HCT116 (cell line): ENCODE results near the gene POMT1. TPM values are rescaled to one million over a fixed set of nuclear protein-coding genes. Genes with fewer than 3 reads are reported as not detected.
A peak's percentile ranks its signal among the peaks of the same experiment; 100 is the strongest.

ENCODE experiments used
- ATAC-seq: fragments of 200-7000 bp; cut with Tn5 transposase; 2 replicates; pipeline ENCODE4 v1.9.1; 2020; ENCODE audit warnings: mild to moderate bottlenecking, moderate library complexity
- BruUV-seq: library from RNA; stranded (reverse); fragments of 400-500 nt; replicated peaks from 2 replicates; lab custom pipeline; 2021; lab: Mats Ljungman, UMichigan
- CTCF ChIA-PET: fragments of 300-600 bp; sonication (Branson Sonifier 250); formaldehyde crosslinking; loops from one replicate; lab custom pipeline; 2021; ENCODE audit warnings: antibody characterized with exemption; lab: Charles Lee
- POLR2A ChIA-PET: fragments of 300-600, 350-600 bp; sonication (Branson Sonifier 250); formaldehyde crosslinking; loops from one replicate; lab custom pipeline; 2021; ENCODE audit warnings: antibody characterized with exemption; lab: Charles Lee
- RAD21 ChIA-PET, 2 experiments: fragments of 300-600 bp; sonication (Branson Sonifier 250); formaldehyde crosslinking; loops; one replicate each; lab custom pipeline; 2023; ENCODE audit warnings: low total read pairs in 2 of 2; ENCODE audit not compliant: uncharacterized antibody in 2 of 2, unreplicated experiment in 2 of 2, low non-redundant PET in 1 of 2; lab: Charles Lee
- DNase-seq: peaks from one replicate; pipeline ENCODE4 v3.0.0-alpha.2; 2010; ENCODE audit warnings: low read depth, low spot score
- H2AFZ ChIP-seq: fragments of 200-600 bp; shearing (Covaris generic), sonication (generic); 2 replicates; pipeline ENCODE4 v1.6.1; 2017; ENCODE audit warnings: low read depth, mixed run types, mixed read lengths, antibody characterized with exemption, low read length; ENCODE audit not compliant: poor library complexity, severe bottlenecking
- H3K27ac ChIP-seq: 2 replicates; pipeline ENCODE4 v1.5.1; 2012; ENCODE audit warnings: low read depth, low read length
- H3K27me3 ChIP-seq: fragments of 200-600 bp; sonication (generic); 2 replicates; pipeline ENCODE4 v1.6.1; 2016; ENCODE audit warnings: mixed run types, low read length, mixed read lengths; ENCODE audit not compliant: insufficient read depth
- H3K36me3 ChIP-seq, 2 experiments: fragments of 200-500 bp in 1 of 2; fragments of 200-600 bp in 1 of 2; sonication (Bioruptor generic) in 1 of 2; sonication (generic) in 1 of 2; 2 replicates each; pipeline versions ENCODE4 v1.5.1 to v1.6.1; 2014 to 2016; ENCODE audit warnings: low read length in 2 of 2, inconsistent platforms in 1 of 2, mixed read lengths in 1 of 2, mixed run types in 1 of 2; ENCODE audit not compliant: insufficient read depth in 2 of 2, control insufficient read depth in 1 of 2
- H3K4me1 ChIP-seq, 2 experiments: fragments of 200-600 bp in 1 of 2; sonication (generic) in 1 of 2; 2 replicates each; pipeline versions ENCODE4 v1.5.1 to v1.6.1; 2012 to 2017; ENCODE audit warnings: low read length in 2 of 2, inconsistent platforms in 1 of 2, mild to moderate bottlenecking in 1 of 2, mixed read lengths in 1 of 2, mixed run types in 1 of 2, moderate library complexity in 1 of 2; ENCODE audit not compliant: insufficient read depth in 2 of 2, control insufficient read depth in 1 of 2
- H3K4me2 ChIP-seq: fragments of 200-600 bp; sonication (generic); 2 replicates; pipeline ENCODE4 v1.6.1; 2017; ENCODE audit warnings: mixed run types, low read length, mixed read lengths
- H3K4me3 ChIP-seq, 2 experiments: fragments of 200-600 bp in 1 of 2; sonication (generic) in 1 of 2; replicated peaks in 1 of 2; 2 replicates each; pipeline ENCODE4 v1.5.1; 2011 to 2016; ENCODE audit warnings: low read length in 2 of 2, control low read depth in 1 of 2, low read depth in 1 of 2, mild to moderate bottlenecking in 1 of 2, mixed read lengths in 1 of 2, mixed run types in 1 of 2
- H3K79me2 ChIP-seq: fragments of 200-600 bp; sonication (generic); 2 replicates; pipeline ENCODE4 v1.6.1; 2017; ENCODE audit warnings: mild to moderate bottlenecking, mixed run types, low read length, moderate library complexity, mixed read lengths; ENCODE audit not compliant: insufficient read depth
- H3K9ac ChIP-seq: fragments of 200-600 bp; sonication (generic); 2 replicates; pipeline ENCODE4 v1.6.1; 2016; ENCODE audit warnings: low read length, mixed read lengths
- H3K9me2 ChIP-seq: fragments of 200-600 bp; sonication (generic), shearing (Covaris generic); 2 replicates; pipeline ENCODE4 v1.6.1; 2017; ENCODE audit warnings: mixed run types, mild to moderate bottlenecking, moderate library complexity; ENCODE audit not compliant: insufficient read depth
- H3K9me3 ChIP-seq, 2 experiments: fragments of 200-500 bp in 1 of 2; fragments of 200-600 bp in 1 of 2; sonication (Bioruptor generic) in 1 of 2; sonication (generic) in 1 of 2; 2 replicates each; pipeline ENCODE4 v1.6.1; 2014 to 2017; ENCODE audit warnings: low read length in 2 of 2, mixed read lengths in 2 of 2, inconsistent platforms in 1 of 2, low read depth in 1 of 2, mild to moderate bottlenecking in 1 of 2, mixed run types in 1 of 2, moderate library complexity in 1 of 2; ENCODE audit not compliant: control insufficient read depth in 1 of 2, insufficient read depth in 1 of 2
- H4K20me1 ChIP-seq: fragments of 200-600 bp; sonication (generic), shearing (Covaris generic); 2 replicates; pipeline ENCODE4 v1.6.1; 2017; ENCODE audit warnings: mixed run types, mild to moderate bottlenecking, moderate library complexity; ENCODE audit not compliant: insufficient read depth
- EGR1 ChIP-seq: IDR thresholded peaks from 2 replicates; pipeline ENCODE4 v1.6.1; 2012; ENCODE audit warnings: low read depth
- ELF1 ChIP-seq: IDR thresholded peaks from 2 replicates; pipeline ENCODE4 v1.6.1; 2012; ENCODE audit warnings: low read depth, borderline replicate concordance
- FOSL1 ChIP-seq: IDR thresholded peaks from 2 replicates; pipeline ENCODE4 v1.6.1; 2012; ENCODE audit warnings: low read depth
- RAD21 ChIP-seq: IDR thresholded peaks from 2 replicates; pipeline ENCODE4 v1.6.1; 2012; ENCODE audit warnings: low read depth, mild to moderate bottlenecking
- SIN3A ChIP-seq: IDR thresholded peaks from 2 replicates; pipeline ENCODE4 v1.6.1; 2012; ENCODE audit warnings: low read depth
- intact Hi-C: fragments of 100-400 bp; cut with micrococcal nuclease; formaldehyde crosslinking; loops from 2 replicates; pipeline ENCODE4 v1.10.0; 2022
- total RNA-seq: library from RNA; stranded (reverse); gene quantifications from one replicate; pipeline ENCODE4 v1.2.1, GENCODE V29; 2021; ENCODE audit not compliant: unreplicated experiment
- TF ChIP-seq, protein P1 (sequence below), 3 experiments: fragments of 200-600 bp in 1 of 3; sonication (generic) in 1 of 3; IDR thresholded peaks in 2 of 3; conservative IDR thresholded peaks in 1 of 3; 2 replicates each; pipeline ENCODE4 v1.5.1; 2012 to 2017; ENCODE audit warnings: low read depth in 2 of 3, low read length in 2 of 3, antibody characterized with exemption in 1 of 3, borderline replicate concordance in 1 of 3, control low read depth in 1 of 3, mild to moderate bottlenecking in 1 of 3, mixed read lengths in 1 of 3, mixed run types in 1 of 3, moderate library complexity in 1 of 3; ENCODE audit not compliant: insufficient read depth in 1 of 3
- TF ChIP-seq, protein P2 (sequence below): IDR thresholded peaks from 2 replicates; pipeline ENCODE4 v1.6.1; 2012

POMT1 gene
- total RNA-seq, 1 experiment from 2014 or later, result 21.4 TPM

DNA sequence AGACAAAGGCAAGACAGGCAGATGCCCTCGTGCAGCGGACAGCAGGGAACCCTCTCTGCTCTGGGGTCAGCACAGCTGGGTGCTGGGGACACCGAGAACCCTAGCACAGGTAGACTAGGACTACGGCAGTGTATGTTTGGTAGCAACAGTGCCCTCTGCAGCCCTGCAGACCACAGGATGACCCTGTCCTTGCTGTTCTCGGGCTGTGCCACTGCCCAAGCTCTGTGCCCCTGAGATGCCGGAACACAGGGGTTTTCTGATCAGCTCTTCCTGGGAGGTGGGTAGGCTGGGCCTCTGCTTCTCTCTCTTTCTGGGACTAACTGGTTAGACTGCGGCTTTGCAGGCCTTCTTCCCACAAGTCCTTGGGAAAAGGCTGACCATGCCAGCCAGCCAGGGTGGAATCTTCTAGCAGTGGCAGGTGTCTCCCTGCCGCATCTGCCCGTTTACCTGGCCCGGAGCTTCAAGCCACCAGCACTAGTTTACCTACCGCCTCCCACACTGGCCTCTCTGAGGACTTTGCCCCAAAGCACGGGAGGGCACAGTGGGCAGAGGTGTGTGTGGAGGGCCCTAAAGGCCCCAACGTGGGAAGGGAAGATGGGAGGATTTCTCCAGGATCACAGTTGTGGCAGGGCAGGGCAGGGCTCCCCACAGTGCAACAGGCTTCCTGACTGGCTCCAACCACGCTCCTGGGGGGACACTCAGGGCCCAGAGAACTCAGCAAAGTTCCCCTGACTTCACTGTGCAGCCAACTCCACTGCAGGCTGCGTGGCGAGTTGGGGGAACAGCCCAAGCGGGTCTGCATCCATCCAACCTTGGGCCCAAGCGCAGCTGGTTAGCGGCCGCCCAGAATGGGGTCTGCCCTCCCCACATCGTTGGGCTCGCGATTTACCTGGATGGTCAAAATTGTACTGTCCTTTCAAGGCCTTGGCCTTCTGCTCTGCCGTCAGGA, 27.2 kb downstream of the POMT1 start:
- Histone ChIP-seq H3K9me2 (no peaks in the 10 kb centered on the region), H2AFZ (no peak overlapping the region), H3K4me2 (peak overlapping the region; percentile 90), H3K4me3 (peak overlapping the region; percentile 65 to 75), H3K4me1 (peaks cover 0 to 13% of the 10 kb centered on the region in 2 experiments; a peak in 1 of 4 replicates), H3K9me3 (no peaks in the 10 kb centered on the region), H3K9ac (peak overlapping the region; percentile 68), H3K36me3 (peaks cover 4 to 15% of the 10 kb centered on the region in 2 experiments; a peak in 3 of 4 replicates), H3K27ac (peak overlapping the region; percentile 49), H4K20me1 (no peaks in the 10 kb centered on the region), H3K27me3 (no peaks in the 10 kb centered on the region), H3K79me2 (peaks cover 11% of the 10 kb centered on the region; the same call in 1 of the 2 replicates)
- CTCF ChIA-PET, result no interaction called here
- no peak for ATAC-seq
- no peak for DNase-seq
- TF ChIP-seq RAD21 (no peak; the same call in 1 of the 2 replicates), FOSL1 (no peak), SIN3A (no peak), EGR1 (no peak), ELF1 (no peak)
- TF ChIP-seq, protein P1, sequence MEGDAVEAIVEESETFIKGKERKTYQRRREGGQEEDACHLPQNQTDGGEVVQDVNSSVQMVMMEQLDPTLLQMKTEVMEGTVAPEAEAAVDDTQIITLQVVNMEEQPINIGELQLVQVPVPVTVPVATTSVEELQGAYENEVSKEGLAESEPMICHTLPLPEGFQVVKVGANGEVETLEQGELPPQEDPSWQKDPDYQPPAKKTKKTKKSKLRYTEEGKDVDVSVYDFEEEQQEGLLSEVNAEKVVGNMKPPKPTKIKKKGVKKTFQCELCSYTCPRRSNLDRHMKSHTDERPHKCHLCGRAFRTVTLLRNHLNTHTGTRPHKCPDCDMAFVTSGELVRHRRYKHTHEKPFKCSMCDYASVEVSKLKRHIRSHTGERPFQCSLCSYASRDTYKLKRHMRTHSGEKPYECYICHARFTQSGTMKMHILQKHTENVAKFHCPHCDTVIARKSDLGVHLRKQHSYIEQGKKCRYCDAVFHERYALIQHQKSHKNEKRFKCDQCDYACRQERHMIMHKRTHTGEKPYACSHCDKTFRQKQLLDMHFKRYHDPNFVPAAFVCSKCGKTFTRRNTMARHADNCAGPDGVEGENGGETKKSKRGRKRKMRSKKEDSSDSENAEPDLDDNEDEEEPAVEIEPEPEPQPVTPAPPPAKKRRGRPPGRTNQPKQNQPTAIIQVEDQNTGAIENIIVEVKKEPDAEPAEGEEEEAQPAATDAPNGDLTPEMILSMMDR (IDR thresholded peaks at IDR 0.05 in 2 of 3, conservative IDR thresholded peaks at IDR 0.05 in 1 of 3; ENCODE audit: borderline replicate concordance in 1 of 3, insufficient read depth in 1 of 3, low read depth in 2 of 3, low read length in 2 of 3), result no peak
- TF ChIP-seq, protein P2, sequence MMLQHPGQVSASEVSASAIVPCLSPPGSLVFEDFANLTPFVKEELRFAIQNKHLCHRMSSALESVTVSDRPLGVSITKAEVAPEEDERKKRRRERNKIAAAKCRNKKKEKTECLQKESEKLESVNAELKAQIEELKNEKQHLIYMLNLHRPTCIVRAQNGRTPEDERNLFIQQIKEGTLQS, result no peak
- intact Hi-C loops, result no loop called here
- RAD21 ChIA-PET, result no interaction called here
- POLR2A ChIA-PET, result no interaction called here
- TSS peak; percentile 35 for BruUV-seq
